GM12875 (cell line): ENCODE data around the gene ETV6.

Experiments
- H3K4me3 ChIP-seq: one replicate; pipeline ENCODE4 v1.5.1; 2011; ENCODE audit warnings: low read depth, low read length, control low read depth
- CTCF ChIP-seq: IDR thresholded peaks from 2 replicates; pipeline ENCODE4 v1.5.1; 2011; ENCODE audit warnings: low read depth, mild to moderate bottlenecking, control low read depth, inconsistent platforms, low read length, moderate library complexity, borderline replicate concordance; ENCODE audit not compliant: insufficient read depth

The ETV6 gene

GRCh38 chr12:11880381-11880780 is 230.9 kb downstream of the ETV6 start:
- no peak for TF ChIP-seq CTCF
- no peak overlapping the region for H3K4me3 ChIP-seq

GRCh38 chr12:11881835-11882234 is 232.4 kb downstream of the ETV6 start:
- H3K4me3 ChIP-seq = no peak overlapping the region
- TF ChIP-seq CTCF = no peak

- H3K4me3 ChIP-seq = no peak overlapping the region
- no peak for TF ChIP-seq CTCF
Measured at GRCh38 chr12:11882301-11883019, 233.0 kb downstream of the ETV6 start.

- no peak overlapping the region for H3K4me3 ChIP-seq
- TF ChIP-seq CTCF = no peak
Measured at GRCh38 chr12:11884116-11884515, 234.6 kb downstream of the ETV6 start.

- no peak overlapping the region for H3K4me3 ChIP-seq
- TF ChIP-seq CTCF = no peak
Measured at GRCh38 chr12:11884706-11885105, 235.2 kb downstream of the ETV6 start.

- H3K4me3 ChIP-seq = no peak overlapping the region
Measured at GRCh38 chr12:11885261-11886038, 236.0 kb downstream of the ETV6 start.

More at GRCh38 chr12:11885261-11886038, 236.0 kb downstream of the ETV6 start:
- no peak for TF ChIP-seq CTCF
